ENCODE measurements around the gene PCAT7. TPM values are rescaled to one million over a fixed set of nuclear protein-coding genes. Genes with fewer than 3 reads are reported as not detected.

The PCAT7 gene
- total and polyA plus RNA-seq, 10 of the 15 experiments (the other 5 are each of a cell fraction or from before 2014, with no cell fraction given), result 0.04 TPM; not detected in 9

DNA sequence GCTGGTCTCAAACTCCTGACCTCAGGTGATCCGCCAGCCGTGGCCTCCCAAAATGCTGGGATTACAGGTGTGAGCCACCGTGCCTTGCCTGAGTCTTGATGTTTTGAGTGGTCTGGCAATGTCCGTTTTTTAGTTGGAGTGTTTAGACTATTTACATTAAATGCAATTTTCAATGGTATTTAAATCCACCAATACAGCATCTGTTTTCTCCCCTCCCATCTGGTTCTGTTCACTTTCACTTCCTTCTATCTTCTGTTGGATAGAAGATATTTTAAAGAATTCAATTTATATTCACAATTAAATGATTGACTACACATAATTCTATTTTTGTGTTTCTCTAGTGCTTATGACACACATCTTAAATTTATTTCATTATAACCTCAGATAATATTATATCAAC, 26.0 kb upstream of the PCAT7 start (continued):
- TF ChIP-seq, protein P1, sequence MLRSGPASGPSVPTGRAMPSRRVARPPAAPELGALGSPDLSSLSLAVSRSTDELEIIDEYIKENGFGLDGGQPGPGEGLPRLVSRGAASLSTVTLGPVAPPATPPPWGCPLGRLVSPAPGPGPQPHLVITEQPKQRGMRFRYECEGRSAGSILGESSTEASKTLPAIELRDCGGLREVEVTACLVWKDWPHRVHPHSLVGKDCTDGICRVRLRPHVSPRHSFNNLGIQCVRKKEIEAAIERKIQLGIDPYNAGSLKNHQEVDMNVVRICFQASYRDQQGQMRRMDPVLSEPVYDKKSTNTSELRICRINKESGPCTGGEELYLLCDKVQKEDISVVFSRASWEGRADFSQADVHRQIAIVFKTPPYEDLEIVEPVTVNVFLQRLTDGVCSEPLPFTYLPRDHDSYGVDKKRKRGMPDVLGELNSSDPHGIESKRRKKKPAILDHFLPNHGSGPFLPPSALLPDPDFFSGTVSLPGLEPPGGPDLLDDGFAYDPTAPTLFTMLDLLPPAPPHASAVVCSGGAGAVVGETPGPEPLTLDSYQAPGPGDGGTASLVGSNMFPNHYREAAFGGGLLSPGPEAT (IDR thresholded peaks at IDR 0.05; ENCODE audit: low read depth), result no peak
- TF ChIP-seq, protein P2, sequence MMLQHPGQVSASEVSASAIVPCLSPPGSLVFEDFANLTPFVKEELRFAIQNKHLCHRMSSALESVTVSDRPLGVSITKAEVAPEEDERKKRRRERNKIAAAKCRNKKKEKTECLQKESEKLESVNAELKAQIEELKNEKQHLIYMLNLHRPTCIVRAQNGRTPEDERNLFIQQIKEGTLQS (IDR thresholded peaks at IDR 0.05; ENCODE audit: borderline replicate concordance, extremely low read depth, low read depth, low read length), result no peak

DNA sequence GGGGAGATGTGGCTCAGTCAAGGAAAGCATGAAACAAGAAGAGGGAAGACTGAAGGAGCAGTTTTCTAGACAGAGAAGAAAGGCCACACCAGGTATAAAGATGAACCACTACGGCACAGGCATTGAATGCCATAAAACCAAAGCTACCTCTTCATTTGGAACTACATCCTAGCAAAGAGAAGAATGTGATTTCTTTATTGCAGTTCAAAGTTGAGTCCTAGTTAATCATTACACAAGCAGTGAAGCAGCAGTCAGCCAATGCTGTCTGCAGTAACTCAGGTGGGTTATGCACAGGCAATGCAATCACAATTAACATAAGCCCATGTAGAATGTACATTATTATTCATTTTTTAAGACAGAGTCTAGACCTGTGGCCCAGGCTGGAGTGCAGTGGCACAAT, 21.7 kb upstream of the PCAT7 start:
- Histone ChIP-seq H3K4me2 (ENCODE audit: control insufficient read depth, insufficient read depth) (no peak overlapping the region), H3K9ac (ENCODE audit: control insufficient read depth, insufficient read depth, low read length) (no peak overlapping the region), H3K27ac (ENCODE audit: control insufficient read depth, insufficient read depth) (no peak overlapping the region), H4K20me1 (ENCODE audit: control insufficient read depth, insufficient read depth) (no peaks in the 10 kb centered on the region), H2AFZ (ENCODE audit: control insufficient read depth, low read depth, low read length) (no peak overlapping the region), H3K79me2 (ENCODE audit: control insufficient read depth, insufficient read depth, low read length) (no peaks in the 10 kb centered on the region), H3K4me3 (no peak overlapping the region), H3K27me3 (replicated peaks in 1 of 2; ENCODE audit: control insufficient read depth in 2 of 2, insufficient read depth in 2 of 2, low read length in 1 of 2) (peaks cover 0 to 1% of the 10 kb centered on the region in 2 experiments; a peak in 1 of 4 replicates), H3K9me3 (replicated peaks; ENCODE audit: control insufficient read depth, insufficient read depth, low read length) (no peaks in the 10 kb centered on the region), H3K4me1 (ENCODE audit: control insufficient read depth, insufficient read depth, low read length) (no peaks in the 10 kb centered on the region), H3K36me3 (ENCODE audit: control insufficient read depth in 2 of 2, insufficient read depth in 2 of 2, low read length in 1 of 2) (no peaks in the 10 kb centered on the region)
- ChIA-PET CTCF (no interaction called here), POLR2A (no interaction called here), SMC1A (ENCODE audit: uncharacterized antibody, unreplicated experiment) (no interaction called here), RAD21 (ENCODE audit: unreplicated experiment) (no interaction called here)
- no peak for FAIRE-seq
- BruUV-seq (replicated peaks), result no TSS peak
- intact Hi-C loops (cut with micrococcal nuclease; ENCODE audit: unreplicated experiment) (no loop called here), in situ Hi-C loops (cut with MboI) (no loop called here)
- DNase-seq (ENCODE audit: low read depth, low spot score), result no peak
- ATAC-seq, result no peak
- 86% methylated on average over 1 of the region's 1 CpG for WGBS (ENCODE audit: insufficient coverage, insufficient replicate concordance, low lambda C conversion rate, missing lambda C conversion rate)
- no peak for TF ChIP-seq NR2C2 (IDR thresholded peaks at IDR 0.05; ENCODE audit: borderline replicate concordance, control insufficient read depth, insufficient read length, low read depth)
- TF ChIP-seq, protein P3, sequence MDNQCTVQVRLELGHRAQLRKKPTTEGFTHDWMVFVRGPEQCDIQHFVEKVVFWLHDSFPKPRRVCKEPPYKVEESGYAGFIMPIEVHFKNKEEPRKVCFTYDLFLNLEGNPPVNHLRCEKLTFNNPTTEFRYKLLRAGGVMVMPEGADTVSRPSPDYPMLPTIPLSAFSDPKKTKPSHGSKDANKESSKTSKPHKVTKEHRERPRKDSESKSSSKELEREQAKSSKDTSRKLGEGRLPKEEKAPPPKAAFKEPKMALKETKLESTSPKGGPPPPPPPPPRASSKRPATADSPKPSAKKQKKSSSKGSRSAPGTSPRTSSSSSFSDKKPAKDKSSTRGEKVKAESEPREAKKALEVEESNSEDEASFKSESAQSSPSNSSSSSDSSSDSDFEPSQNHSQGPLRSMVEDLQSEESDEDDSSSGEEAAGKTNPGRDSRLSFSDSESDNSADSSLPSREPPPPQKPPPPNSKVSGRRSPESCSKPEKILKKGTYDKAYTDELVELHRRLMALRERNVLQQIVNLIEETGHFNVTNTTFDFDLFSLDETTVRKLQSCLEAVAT (IDR thresholded peaks at IDR 0.05), result no peak
- no peak for TF ChIP-seq MYB (IDR thresholded peaks at IDR 0.05; ENCODE audit: borderline replicate concordance, low read depth, low read length)
- TF ChIP-seq, protein P4, sequence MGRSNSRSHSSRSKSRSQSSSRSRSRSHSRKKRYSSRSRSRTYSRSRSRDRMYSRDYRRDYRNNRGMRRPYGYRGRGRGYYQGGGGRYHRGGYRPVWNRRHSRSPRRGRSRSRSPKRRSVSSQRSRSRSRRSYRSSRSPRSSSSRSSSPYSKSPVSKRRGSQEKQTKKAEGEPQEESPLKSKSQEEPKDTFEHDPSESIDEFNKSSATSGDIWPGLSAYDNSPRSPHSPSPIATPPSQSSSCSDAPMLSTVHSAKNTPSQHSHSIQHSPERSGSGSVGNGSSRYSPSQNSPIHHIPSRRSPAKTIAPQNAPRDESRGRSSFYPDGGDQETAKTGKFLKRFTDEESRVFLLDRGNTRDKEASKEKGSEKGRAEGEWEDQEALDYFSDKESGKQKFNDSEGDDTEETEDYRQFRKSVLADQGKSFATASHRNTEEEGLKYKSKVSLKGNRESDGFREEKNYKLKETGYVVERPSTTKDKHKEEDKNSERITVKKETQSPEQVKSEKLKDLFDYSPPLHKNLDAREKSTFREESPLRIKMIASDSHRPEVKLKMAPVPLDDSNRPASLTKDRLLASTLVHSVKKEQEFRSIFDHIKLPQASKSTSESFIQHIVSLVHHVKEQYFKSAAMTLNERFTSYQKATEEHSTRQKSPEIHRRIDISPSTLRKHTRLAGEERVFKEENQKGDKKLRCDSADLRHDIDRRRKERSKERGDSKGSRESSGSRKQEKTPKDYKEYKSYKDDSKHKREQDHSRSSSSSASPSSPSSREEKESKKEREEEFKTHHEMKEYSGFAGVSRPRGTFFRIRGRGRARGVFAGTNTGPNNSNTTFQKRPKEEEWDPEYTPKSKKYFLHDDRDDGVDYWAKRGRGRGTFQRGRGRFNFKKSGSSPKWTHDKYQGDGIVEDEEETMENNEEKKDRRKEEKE (IDR thresholded peaks at IDR 0.05), result no peak
- TF ChIP-seq, protein P5, sequence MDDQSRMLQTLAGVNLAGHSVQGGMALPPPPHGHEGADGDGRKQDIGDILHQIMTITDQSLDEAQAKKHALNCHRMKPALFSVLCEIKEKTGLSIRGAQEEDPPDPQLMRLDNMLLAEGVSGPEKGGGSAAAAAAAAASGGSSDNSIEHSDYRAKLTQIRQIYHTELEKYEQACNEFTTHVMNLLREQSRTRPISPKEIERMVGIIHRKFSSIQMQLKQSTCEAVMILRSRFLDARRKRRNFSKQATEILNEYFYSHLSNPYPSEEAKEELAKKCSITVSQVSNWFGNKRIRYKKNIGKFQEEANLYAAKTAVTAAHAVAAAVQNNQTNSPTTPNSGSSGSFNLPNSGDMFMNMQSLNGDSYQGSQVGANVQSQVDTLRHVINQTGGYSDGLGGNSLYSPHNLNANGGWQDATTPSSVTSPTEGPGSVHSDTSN (IDR thresholded peaks at IDR 0.05; ENCODE audit: insufficient replicate concordance, low read depth, low read length), result no peak
- no peak for TF ChIP-seq IKZF1 (conservative IDR thresholded peaks at IDR 0.05)
- TF ChIP-seq, protein P6, sequence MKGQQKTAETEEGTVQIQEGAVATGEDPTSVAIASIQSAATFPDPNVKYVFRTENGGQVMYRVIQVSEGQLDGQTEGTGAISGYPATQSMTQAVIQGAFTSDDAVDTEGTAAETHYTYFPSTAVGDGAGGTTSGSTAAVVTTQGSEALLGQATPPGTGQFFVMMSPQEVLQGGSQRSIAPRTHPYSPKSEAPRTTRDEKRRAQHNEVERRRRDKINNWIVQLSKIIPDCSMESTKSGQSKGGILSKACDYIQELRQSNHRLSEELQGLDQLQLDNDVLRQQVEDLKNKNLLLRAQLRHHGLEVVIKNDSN (IDR thresholded peaks at IDR 0.05; ENCODE audit: borderline replicate concordance, extremely low read length, insufficient read depth, low read depth, low read length), result no peak

All from GM12878 (cell line).